ENCODE measurements around the gene NCKAP5.

The NCKAP5 gene

DNA sequence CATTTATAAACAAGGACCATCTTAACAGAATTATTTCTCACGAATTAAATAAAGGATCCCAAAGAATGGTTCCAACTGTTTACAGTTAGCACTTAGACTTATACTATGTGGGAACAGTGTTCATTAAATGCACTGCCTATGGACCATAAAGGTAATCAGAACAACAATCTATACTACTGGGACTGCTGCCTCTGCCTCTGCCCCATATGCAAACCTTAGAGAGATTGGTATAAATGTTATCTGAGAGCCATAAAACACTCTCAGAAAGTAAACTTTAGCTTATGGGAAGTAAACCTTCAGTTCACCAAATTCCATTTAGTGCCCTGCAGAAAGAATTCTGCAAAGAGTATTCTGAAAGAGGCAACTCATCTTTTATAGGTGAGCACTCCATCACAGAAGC is 448.0 kb downstream of the NCKAP5 start:
- no peak overlapping the region for H2BK120ac ChIP-seq (ENCODE audit: insufficient read depth, low read length, poor library complexity)
- no peak overlapping the region for H3K23ac ChIP-seq (ENCODE audit: low read length)
- no peak overlapping the region for H3K18ac ChIP-seq (ENCODE audit: low read length)
- H3K79me1 ChIP-seq (ENCODE audit: low read length) = no peaks in the 10 kb centered on the region
- no peaks in the 10 kb centered on the region for H3K27me3 ChIP-seq (ENCODE audit: insufficient read depth, low read length)
- H2BK12ac ChIP-seq (ENCODE audit: low read length) = no peak overlapping the region
- H3K14ac ChIP-seq (ENCODE audit: low read length) = no peak overlapping the region
- no peaks in the 10 kb centered on the region for H3K9me3 ChIP-seq (ENCODE audit: insufficient read depth, low read depth, low read length)
- no peak overlapping the region for H4K8ac ChIP-seq (ENCODE audit: low read depth, low read length)
- no peak overlapping the region for H3K27ac ChIP-seq (ENCODE audit: low read depth, low read length)
- H2AFZ ChIP-seq (ENCODE audit: insufficient read depth, low read length, poor library complexity) = no peak overlapping the region
- no peaks in the 10 kb centered on the region for H3K4me1 ChIP-seq (ENCODE audit: control insufficient read depth in 1 of 2, insufficient read depth in 2 of 2, low read length in 2 of 2)
- no peak overlapping the region for H2BK5ac ChIP-seq (ENCODE audit: low read depth, low read length, poor library complexity)
- no CpG with 5 or more reads among the region's 1 CpG for WGBS (ENCODE audit: extremely low coverage, insufficient coverage, insufficient read length)
- no peak overlapping the region for H2AK5ac ChIP-seq (ENCODE audit: low read length)
- H3K79me2 ChIP-seq (ENCODE audit: control insufficient read depth, insufficient read depth, low read length, poor library complexity) = no peaks in the 10 kb centered on the region
- no peak for DNase-seq
- H3K36me3 ChIP-seq (ENCODE audit: control insufficient read depth in 1 of 2, insufficient read depth in 2 of 2, low read length in 2 of 2) = no peaks in the 10 kb centered on the region
- no peak overlapping the region for H3K4me2 ChIP-seq (ENCODE audit: low read length)
- H4K91ac ChIP-seq (ENCODE audit: low read depth, low read length) = no peak overlapping the region
- no peak overlapping the region for H3K9ac ChIP-seq (ENCODE audit: low read length)
- H4K12ac ChIP-seq (ENCODE audit: low read depth, low read length) = no peak overlapping the region
- H3K4ac ChIP-seq (ENCODE audit: low read depth, low read length) = no peak overlapping the region
- H3K4me3 ChIP-seq (ENCODE audit: low read depth, low read length) = no peak overlapping the region

DNA sequence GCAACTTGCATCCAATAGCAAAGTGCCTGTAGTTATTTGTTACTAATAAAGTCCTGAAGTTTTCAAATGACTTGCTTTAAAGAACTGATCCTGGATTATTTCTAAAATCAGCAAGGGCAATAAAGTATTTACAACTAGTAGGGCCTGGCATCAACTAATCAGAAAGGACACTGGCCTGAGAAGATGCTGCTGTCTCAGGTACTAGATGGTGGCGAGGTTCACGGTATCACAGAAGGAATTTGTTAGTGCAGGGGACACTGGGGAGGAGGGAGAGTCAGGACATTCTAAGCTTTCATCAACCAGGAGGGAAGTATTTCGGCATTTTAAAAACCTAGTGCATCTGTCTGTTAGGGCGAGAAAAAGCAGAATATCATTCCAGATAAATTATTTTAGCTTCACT is 458.1 kb downstream of the NCKAP5 start:
- no peak overlapping the region for H4K91ac ChIP-seq (ENCODE audit: low read depth, low read length)
- DNase-seq = no peak
- H3K18ac ChIP-seq (ENCODE audit: low read length) = no peak overlapping the region
- H3K9ac ChIP-seq (ENCODE audit: low read length) = no peak overlapping the region
- no peak overlapping the region for H3K4ac ChIP-seq (ENCODE audit: low read depth, low read length)
- no CpG with 5 or more reads among the region's 4 CpGs for WGBS (ENCODE audit: extremely low coverage, insufficient coverage, insufficient read length)
- H2BK120ac ChIP-seq (ENCODE audit: insufficient read depth, low read length, poor library complexity) = no peak overlapping the region
- no peak overlapping the region for H3K23ac ChIP-seq (ENCODE audit: low read length)
- no peak overlapping the region for H3K27ac ChIP-seq (ENCODE audit: low read depth, low read length)
- no peak overlapping the region for H2BK12ac ChIP-seq (ENCODE audit: low read length)
- H4K8ac ChIP-seq (ENCODE audit: low read depth, low read length) = no peak overlapping the region
- H3K79me1 ChIP-seq (ENCODE audit: low read length) = no peaks in the 10 kb centered on the region
- H3K14ac ChIP-seq (ENCODE audit: low read length) = no peak overlapping the region
- H3K4me3 ChIP-seq (ENCODE audit: low read depth, low read length) = no peak overlapping the region
- H3K4me2 ChIP-seq (ENCODE audit: low read length) = no peak overlapping the region
- H4K12ac ChIP-seq (ENCODE audit: low read depth, low read length) = no peak overlapping the region
- no peaks in the 10 kb centered on the region for H3K9me3 ChIP-seq (ENCODE audit: insufficient read depth, low read depth, low read length)
- no peaks in the 10 kb centered on the region for H3K4me1 ChIP-seq (ENCODE audit: control insufficient read depth in 1 of 2, insufficient read depth in 2 of 2, low read length in 2 of 2)
- H2AFZ ChIP-seq (ENCODE audit: insufficient read depth, low read length, poor library complexity) = no peak overlapping the region
- H2AK5ac ChIP-seq (ENCODE audit: low read length) = no peak overlapping the region
- no peaks in the 10 kb centered on the region for H3K79me2 ChIP-seq (ENCODE audit: control insufficient read depth, insufficient read depth, low read length, poor library complexity)
- no peak overlapping the region for H2BK5ac ChIP-seq (ENCODE audit: low read depth, low read length, poor library complexity)
- no peaks in the 10 kb centered on the region for H3K36me3 ChIP-seq (ENCODE audit: control insufficient read depth in 1 of 2, insufficient read depth in 2 of 2, low read length in 2 of 2)
- no peaks in the 10 kb centered on the region for H3K27me3 ChIP-seq (ENCODE audit: insufficient read depth, low read length)

DNA sequence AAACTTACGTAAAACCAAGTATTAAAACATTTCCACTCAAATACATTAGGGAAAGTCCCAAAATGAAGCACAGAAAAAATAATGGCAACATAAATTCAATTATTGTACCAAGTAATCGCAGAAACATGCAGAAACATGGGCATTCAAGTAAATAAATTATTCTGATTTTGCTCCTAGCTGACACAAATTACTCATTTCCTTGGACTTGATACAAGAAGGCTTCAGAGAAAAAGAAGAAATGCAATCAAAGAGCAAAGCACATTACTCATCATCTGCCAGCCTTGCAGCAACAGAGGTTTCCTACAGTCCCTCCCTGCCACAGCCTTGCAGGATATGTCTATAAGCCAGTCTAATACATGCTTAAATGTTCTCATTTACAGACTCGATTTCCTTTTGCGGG is 458.5 kb downstream of the NCKAP5 start:
- no peaks in the 10 kb centered on the region for H3K79me1 ChIP-seq (ENCODE audit: low read length)
- no peaks in the 10 kb centered on the region for H3K4me1 ChIP-seq (ENCODE audit: control insufficient read depth in 1 of 2, insufficient read depth in 2 of 2, low read length in 2 of 2)
- no peaks in the 10 kb centered on the region for H3K27me3 ChIP-seq (ENCODE audit: insufficient read depth, low read length)
- H2BK5ac ChIP-seq (ENCODE audit: low read depth, low read length, poor library complexity) = no peak overlapping the region
- H2BK12ac ChIP-seq (ENCODE audit: low read length) = no peak overlapping the region
- H3K27ac ChIP-seq (ENCODE audit: low read depth, low read length) = no peak overlapping the region
- no peak overlapping the region for H3K9ac ChIP-seq (ENCODE audit: low read length)
- WGBS (ENCODE audit: extremely low coverage, insufficient coverage, insufficient read length) = no CpG with 5 or more reads among the region's 4 CpGs
- no peak overlapping the region for H2AFZ ChIP-seq (ENCODE audit: insufficient read depth, low read length, poor library complexity)
- H4K91ac ChIP-seq (ENCODE audit: low read depth, low read length) = no peak overlapping the region
- H2BK120ac ChIP-seq (ENCODE audit: insufficient read depth, low read length, poor library complexity) = no peak overlapping the region
- no peak overlapping the region for H3K18ac ChIP-seq (ENCODE audit: low read length)
- H3K4ac ChIP-seq (ENCODE audit: low read depth, low read length) = no peak overlapping the region
- H3K9me3 ChIP-seq (ENCODE audit: insufficient read depth, low read depth, low read length) = no peaks in the 10 kb centered on the region
- H3K4me3 ChIP-seq (ENCODE audit: low read depth, low read length) = no peak overlapping the region
- H3K23ac ChIP-seq (ENCODE audit: low read length) = no peak overlapping the region
- H3K14ac ChIP-seq (ENCODE audit: low read length) = no peak overlapping the region
- no peak overlapping the region for H3K4me2 ChIP-seq (ENCODE audit: low read length)
- H4K12ac ChIP-seq (ENCODE audit: low read depth, low read length) = no peak overlapping the region
- no peak overlapping the region for H2AK5ac ChIP-seq (ENCODE audit: low read length)
- H3K79me2 ChIP-seq (ENCODE audit: control insufficient read depth, insufficient read depth, low read length, poor library complexity) = no peaks in the 10 kb centered on the region
- H3K36me3 ChIP-seq (ENCODE audit: control insufficient read depth in 1 of 2, insufficient read depth in 2 of 2, low read length in 2 of 2) = no peaks in the 10 kb centered on the region
- no peak for DNase-seq
- H4K8ac ChIP-seq (ENCODE audit: low read depth, low read length) = no peak overlapping the region

DNA sequence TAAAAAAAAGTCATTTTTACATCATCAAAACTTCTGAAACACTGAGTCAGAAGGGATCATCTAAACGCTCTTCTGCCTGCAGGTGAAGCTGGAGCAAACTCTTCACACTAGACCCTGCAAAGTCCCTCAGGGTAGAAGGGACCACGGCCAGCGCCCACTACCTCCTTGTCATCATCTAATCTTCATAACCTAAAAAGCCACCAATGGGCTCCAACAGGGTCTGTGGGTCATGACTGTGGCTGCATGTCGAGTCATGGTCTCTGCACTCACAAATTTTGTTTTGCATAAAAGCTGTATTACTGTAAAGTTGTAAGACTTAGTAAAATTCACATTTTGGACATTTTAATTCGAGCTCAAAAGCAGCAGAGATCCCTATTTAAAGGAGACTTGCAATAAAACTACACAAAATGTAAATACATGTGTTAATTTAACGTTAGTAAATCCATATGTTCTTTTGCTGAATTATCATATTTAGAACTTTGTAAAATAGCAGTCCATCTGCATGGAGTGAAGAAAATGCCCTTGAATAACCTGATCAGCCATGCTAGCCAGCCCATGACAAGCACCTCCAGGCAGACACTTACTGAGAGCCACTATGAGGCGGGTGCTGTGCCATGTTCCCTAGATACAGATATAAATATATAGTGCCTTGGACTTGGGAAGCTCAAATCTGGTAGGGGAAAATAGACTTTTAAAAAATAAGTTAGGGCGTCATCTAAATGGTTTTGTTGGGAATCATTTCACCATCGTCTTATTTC is 461.0 kb downstream of the NCKAP5 start:
- Histone ChIP-seq H3K4me2 (ENCODE audit: low read length) (no peak overlapping the region), H2BK120ac (ENCODE audit: insufficient read depth, low read length, poor library complexity) (no peak overlapping the region), H3K27me3 (ENCODE audit: insufficient read depth, low read length) (no peaks in the 10 kb centered on the region), H2AFZ (ENCODE audit: insufficient read depth, low read length, poor library complexity) (no peak overlapping the region), H2AK5ac (ENCODE audit: low read length) (no peak overlapping the region), H3K9ac (ENCODE audit: low read length) (no peak overlapping the region), H3K4me3 (ENCODE audit: low read depth, low read length) (no peak overlapping the region), H3K27ac (ENCODE audit: low read depth, low read length) (no peak overlapping the region), H4K8ac (ENCODE audit: low read depth, low read length) (no peak overlapping the region), H3K79me2 (ENCODE audit: control insufficient read depth, insufficient read depth, low read length, poor library complexity) (no peaks in the 10 kb centered on the region), H3K14ac (ENCODE audit: low read length) (no peak overlapping the region), H2BK12ac (ENCODE audit: low read length) (no peak overlapping the region), H2BK5ac (ENCODE audit: low read depth, low read length, poor library complexity) (no peak overlapping the region), H3K36me3 (ENCODE audit: control insufficient read depth in 1 of 2, insufficient read depth in 2 of 2, low read length in 2 of 2) (no peaks in the 10 kb centered on the region), H3K9me3 (ENCODE audit: insufficient read depth, low read depth, low read length) (no peaks in the 10 kb centered on the region), H3K23ac (ENCODE audit: low read length) (no peak overlapping the region), H4K91ac (ENCODE audit: low read depth, low read length) (no peak overlapping the region), H3K18ac (ENCODE audit: low read length) (no peak overlapping the region), H3K4me1 (ENCODE audit: control insufficient read depth in 1 of 2, insufficient read depth in 2 of 2, low read length in 2 of 2) (no peaks in the 10 kb centered on the region), H3K4ac (ENCODE audit: low read depth, low read length) (no peak overlapping the region), H4K12ac (ENCODE audit: low read depth, low read length) (no peak overlapping the region), H3K79me1 (ENCODE audit: low read length) (no peaks in the 10 kb centered on the region)
- no CpG with 5 or more reads among the region's 9 CpGs for WGBS (ENCODE audit: extremely low coverage, insufficient coverage, insufficient read length)
- no peak for DNase-seq
